GM23338 (cell line): ENCODE results near the gene FKBP2. TPM values are rescaled to one million over a fixed set of nuclear protein-coding genes. Genes with fewer than 3 reads are reported as not detected.

Experiments used
- ATAC-seq: fragments of 200-7000 bp; cut with Tn5 transposase; 3 replicates; pipeline ENCODE4 v1.9.1; 2020
- DNase-seq: peaks from one replicate; pipeline ENCODE4 v3.0.0-alpha.2; 2015; ENCODE audit warnings: low spot score
- H2AFZ ChIP-seq: fragments of 200-600 bp; sonication (generic); 2 replicates; pipeline ENCODE4 v1.8.0; 2016; ENCODE audit warnings: antibody characterized with exemption, mild to moderate bottlenecking, moderate library complexity
- H3F3A ChIP-seq: fragments of 200-600 bp; sonication (generic); replicated peaks from 2 replicates; pipeline ENCODE4 v1.8.0; 2017; ENCODE audit warnings: antibody characterized with exemption, mixed run types, low read depth
- H3K27ac ChIP-seq: fragments of 200-600 bp; sonication (generic); 2 replicates; pipeline ENCODE4 v1.6.1; 2016; ENCODE audit warnings: low read depth
- H3K27me3 ChIP-seq: fragments of 200-600 bp; sonication (generic); 2 replicates; pipeline ENCODE4 v1.8.0; 2016; ENCODE audit warnings: mild to moderate bottlenecking, mixed run types, moderate library complexity; ENCODE audit not compliant: insufficient read depth
- H3K36me3 ChIP-seq: fragments of 200-600 bp; sonication (generic); 2 replicates; pipeline ENCODE4 v1.8.0; 2016; ENCODE audit warnings: mild to moderate bottlenecking; ENCODE audit not compliant: insufficient read depth
- H3K4me1 ChIP-seq: fragments of 200-600 bp; sonication (generic); 2 replicates; pipeline ENCODE4 v1.8.0; 2016; ENCODE audit warnings: mild to moderate bottlenecking, moderate library complexity; ENCODE audit not compliant: insufficient read depth
- H3K4me2 ChIP-seq: fragments of 200-600 bp; sonication (generic); 2 replicates; pipeline ENCODE4 v1.7.1; 2017; ENCODE audit warnings: mixed run types
- H3K4me3 ChIP-seq: fragments of 200-600 bp; sonication (generic); 2 replicates; pipeline ENCODE4 v1.6.1; 2016; ENCODE audit warnings: mixed run types
- H3K79me2 ChIP-seq: fragments of 200-600 bp; sonication (generic); replicated peaks from 2 replicates; pipeline ENCODE4 v1.8.0; 2017; ENCODE audit warnings: mild to moderate bottlenecking; ENCODE audit not compliant: insufficient read depth
- H3K9me2 ChIP-seq: fragments of 200-600 bp; sonication (generic); 2 replicates; pipeline ENCODE4 v1.8.0; 2017; ENCODE audit not compliant: insufficient read depth
- H4K20me1 ChIP-seq: fragments of 200-600 bp; sonication (generic); replicated peaks from 2 replicates; pipeline ENCODE4 v1.8.0; 2017; ENCODE audit warnings: mild to moderate bottlenecking; ENCODE audit not compliant: insufficient read depth
- H3K27ac Mint-ChIP-seq: 2 replicates; pipeline ENCODE4 v1.8.0; 2020; ENCODE audit warnings: inconsistent platforms, mild to moderate bottlenecking, moderate library complexity, mixed read lengths
- H3K27me3 Mint-ChIP-seq: 3 replicates; pipeline ENCODE4 v1.8.0; 2022; ENCODE audit warnings: low read depth, mild to moderate bottlenecking, moderate library complexity, mixed read lengths, inconsistent platforms; ENCODE audit not compliant: insufficient read depth, poor library complexity
- H3K36me3 Mint-ChIP-seq: 3 replicates; pipeline ENCODE4 v1.8.0; 2021; ENCODE audit warnings: low read depth, mild to moderate bottlenecking, inconsistent platforms, moderate library complexity, mixed read lengths
- H3K4me1 Mint-ChIP-seq: 3 replicates; pipeline ENCODE4 v1.8.0; 2020; ENCODE audit warnings: mild to moderate bottlenecking, inconsistent platforms, mixed read lengths
- H3K4me3 Mint-ChIP-seq: 3 replicates; pipeline ENCODE4 v1.8.0; 2021; ENCODE audit warnings: moderate library complexity, mild to moderate bottlenecking, inconsistent platforms, mixed read lengths
- H3K9me3 Mint-ChIP-seq: 3 replicates; pipeline ENCODE4 v1.8.0; 2020; ENCODE audit warnings: moderate library complexity, mild to moderate bottlenecking, inconsistent platforms, mixed read lengths
- CREB1 ChIP-seq: fragments of 250-450 bp; sonication (Bioruptor Pico); IDR thresholded peaks from 2 replicates; pipeline ENCODE4 v1.5.0; 2020; ENCODE audit warnings: low read depth, mild to moderate bottlenecking, moderate library complexity
- EZH2 ChIP-seq: fragments of 200-600 bp; sonication (generic); IDR thresholded peaks from one replicate; pipeline ENCODE4 v1.8.0; 2017; ENCODE audit warnings: antibody characterized with exemption, mild to moderate bottlenecking, low read depth; ENCODE audit not compliant: unreplicated experiment
- EZH2phosphoT487 ChIP-seq: fragments of 200-600 bp; sonication (generic); IDR thresholded peaks from one replicate; pipeline ENCODE4 v1.8.1; 2018; ENCODE audit warnings: antibody characterized with exemption; ENCODE audit not compliant: unreplicated experiment
- JUNB ChIP-seq: IDR thresholded peaks from one replicate; pipeline ENCODE4 v1.6.1; 2016; ENCODE audit warnings: antibody characterized with exemption; ENCODE audit not compliant: unreplicated experiment
- NANOG ChIP-seq: IDR thresholded peaks from 2 replicates; pipeline ENCODE4 v1.6.1; 2016; ENCODE audit warnings: antibody characterized with exemption, borderline replicate concordance
- POLR2AphosphoS5 ChIP-seq: IDR thresholded peaks from 2 replicates; pipeline ENCODE4 v1.6.1; 2016; ENCODE audit warnings: antibody characterized with exemption, low read depth
- STAT1 ChIP-seq: IDR thresholded peaks from one replicate; pipeline ENCODE4 v1.6.1; 2016; ENCODE audit warnings: antibody characterized with exemption; ENCODE audit not compliant: unreplicated experiment
- ZNF114 ChIP-seq: fragments of 250-450 bp; sonication (Bioruptor Pico); IDR thresholded peaks from 2 replicates; pipeline ENCODE4 v1.5.0; 2020; ENCODE audit warnings: mild to moderate bottlenecking, moderate library complexity
- ZNF331 ChIP-seq: fragments of 250-450 bp; sonication (Bioruptor Pico); IDR thresholded peaks from 2 replicates; pipeline ENCODE4 v1.5.0; 2020; ENCODE audit warnings: low read depth, mild to moderate bottlenecking, moderate library complexity
- polyA plus RNA-seq: library from polyadenylated mRNA; unstranded; fragments of >200 nt; fragmentation: Nextera tagmentation; extraction: Ambion mirVana; gene quantifications from 2 replicates; pipeline ENCODE4 v1.2.1, GENCODE V29; 2016
- total RNA-seq: library from RNA; depleted of rRNA; stranded (reverse); fragments of >200 nt; shearing (Covaris generic); gene quantifications from 2 replicates; pipeline ENCODE4 v1.2.3, GENCODE V29; 2014
- TF ChIP-seq, protein P1 (sequence below), 2 experiments: fragments of 200-600 bp in 1 of 2; sonication (generic) in 1 of 2; conservative IDR thresholded peaks; 2 replicates each; pipeline versions ENCODE4 v1.5.1 to v1.6.1; 2016 to 2017; ENCODE audit warnings: antibody characterized with exemption in 2 of 2, low read depth in 2 of 2, mild to moderate bottlenecking in 2 of 2, moderate library complexity in 1 of 2
- TF ChIP-seq, protein P2 (sequence below): IDR thresholded peaks from 2 replicates; pipeline ENCODE4 v1.6.1; 2016; ENCODE audit warnings: antibody characterized with exemption
- TF ChIP-seq, protein P3 (sequence below): fragments of 250-450 bp; sonication (Bioruptor Pico); IDR thresholded peaks from 2 replicates; pipeline ENCODE4 v1.5.0; 2020; ENCODE audit warnings: mild to moderate bottlenecking, moderate library complexity

The FKBP2 gene
- total and polyA plus RNA-seq, 2 experiments from 2014 or later: 31.4 to 201 TPM

DNA sequence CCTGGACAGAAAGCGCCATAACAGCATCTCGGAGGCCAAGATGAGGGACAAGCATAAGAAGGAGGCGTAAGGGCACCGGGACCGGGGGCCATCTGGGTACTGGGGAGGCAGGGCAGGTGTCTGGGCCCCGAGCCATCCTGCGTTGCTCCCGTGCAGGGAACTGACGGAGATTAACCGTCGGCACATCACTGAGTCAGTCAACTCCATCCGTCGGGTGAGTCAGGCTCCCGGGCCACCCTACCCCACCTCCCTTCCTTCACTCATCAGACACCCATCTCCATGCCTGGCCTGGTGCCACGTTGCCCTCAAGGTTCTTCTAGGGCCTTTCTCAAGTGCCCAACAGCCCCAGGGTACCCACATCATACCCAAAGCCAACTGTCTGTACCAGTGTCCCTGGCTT is 25.4 kb downstream of the FKBP2 start:
- H3K4me1 Mint-ChIP-seq: peaks cover 19% of the 10 kb centered on the region
- H3K4me1 ChIP-seq: 0 out of 2 replicates have a peak, but pooled peaks cover 8% of the 10 kb centered on the region
- H3K9me3 Mint-ChIP-seq: peaks cover 3% of the 10 kb centered on the region; the same call in 2 of the 3 replicates
- no peaks in the 10 kb centered on the region; the same call in 1 of the 2 replicates for H3K36me3 ChIP-seq
- peaks cover 25% of the 10 kb centered on the region for H3F3A ChIP-seq
- H4K20me1 ChIP-seq: no peaks in the 10 kb centered on the region
- no peak overlapping the region for H3K4me2 ChIP-seq
- H3K4me3 Mint-ChIP-seq: no peak overlapping the region; the same call in 2 of the 3 replicates
- no peaks in the 10 kb centered on the region for H3K79me2 ChIP-seq
- no peak overlapping the region for H3K4me3 ChIP-seq
- H3K27ac ChIP-seq: no peak overlapping the region
- H3K36me3 Mint-ChIP-seq: peaks cover 52% of the 10 kb centered on the region
- no peaks in the 10 kb centered on the region for H3K9me2 ChIP-seq
- ATAC-seq (no peak), DNase-seq (no peak)
- no peak overlapping the region for H2AFZ ChIP-seq
- H3K27me3 Mint-ChIP-seq: peaks cover 20% of the 10 kb centered on the region
- TF ChIP-seq CREB1 (no peak), NANOG (no peak), EZH2phosphoT487 (no peak), STAT1 (no peak), ZNF114 (no peak), ZNF331 (CRISPR knock-in tag) (no peak), POLR2AphosphoS5 (no peak), JUNB (no peak), EZH2 (no peak)
- TF ChIP-seq, protein P1, sequence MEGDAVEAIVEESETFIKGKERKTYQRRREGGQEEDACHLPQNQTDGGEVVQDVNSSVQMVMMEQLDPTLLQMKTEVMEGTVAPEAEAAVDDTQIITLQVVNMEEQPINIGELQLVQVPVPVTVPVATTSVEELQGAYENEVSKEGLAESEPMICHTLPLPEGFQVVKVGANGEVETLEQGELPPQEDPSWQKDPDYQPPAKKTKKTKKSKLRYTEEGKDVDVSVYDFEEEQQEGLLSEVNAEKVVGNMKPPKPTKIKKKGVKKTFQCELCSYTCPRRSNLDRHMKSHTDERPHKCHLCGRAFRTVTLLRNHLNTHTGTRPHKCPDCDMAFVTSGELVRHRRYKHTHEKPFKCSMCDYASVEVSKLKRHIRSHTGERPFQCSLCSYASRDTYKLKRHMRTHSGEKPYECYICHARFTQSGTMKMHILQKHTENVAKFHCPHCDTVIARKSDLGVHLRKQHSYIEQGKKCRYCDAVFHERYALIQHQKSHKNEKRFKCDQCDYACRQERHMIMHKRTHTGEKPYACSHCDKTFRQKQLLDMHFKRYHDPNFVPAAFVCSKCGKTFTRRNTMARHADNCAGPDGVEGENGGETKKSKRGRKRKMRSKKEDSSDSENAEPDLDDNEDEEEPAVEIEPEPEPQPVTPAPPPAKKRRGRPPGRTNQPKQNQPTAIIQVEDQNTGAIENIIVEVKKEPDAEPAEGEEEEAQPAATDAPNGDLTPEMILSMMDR (conservative IDR thresholded peaks at IDR 0.05; ENCODE audit: low read depth in 2 of 2): no peak
- TF ChIP-seq, protein P2, sequence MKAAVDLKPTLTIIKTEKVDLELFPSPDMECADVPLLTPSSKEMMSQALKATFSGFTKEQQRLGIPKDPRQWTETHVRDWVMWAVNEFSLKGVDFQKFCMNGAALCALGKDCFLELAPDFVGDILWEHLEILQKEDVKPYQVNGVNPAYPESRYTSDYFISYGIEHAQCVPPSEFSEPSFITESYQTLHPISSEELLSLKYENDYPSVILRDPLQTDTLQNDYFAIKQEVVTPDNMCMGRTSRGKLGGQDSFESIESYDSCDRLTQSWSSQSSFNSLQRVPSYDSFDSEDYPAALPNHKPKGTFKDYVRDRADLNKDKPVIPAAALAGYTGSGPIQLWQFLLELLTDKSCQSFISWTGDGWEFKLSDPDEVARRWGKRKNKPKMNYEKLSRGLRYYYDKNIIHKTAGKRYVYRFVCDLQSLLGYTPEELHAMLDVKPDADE: no peak
- TF ChIP-seq, protein P3, sequence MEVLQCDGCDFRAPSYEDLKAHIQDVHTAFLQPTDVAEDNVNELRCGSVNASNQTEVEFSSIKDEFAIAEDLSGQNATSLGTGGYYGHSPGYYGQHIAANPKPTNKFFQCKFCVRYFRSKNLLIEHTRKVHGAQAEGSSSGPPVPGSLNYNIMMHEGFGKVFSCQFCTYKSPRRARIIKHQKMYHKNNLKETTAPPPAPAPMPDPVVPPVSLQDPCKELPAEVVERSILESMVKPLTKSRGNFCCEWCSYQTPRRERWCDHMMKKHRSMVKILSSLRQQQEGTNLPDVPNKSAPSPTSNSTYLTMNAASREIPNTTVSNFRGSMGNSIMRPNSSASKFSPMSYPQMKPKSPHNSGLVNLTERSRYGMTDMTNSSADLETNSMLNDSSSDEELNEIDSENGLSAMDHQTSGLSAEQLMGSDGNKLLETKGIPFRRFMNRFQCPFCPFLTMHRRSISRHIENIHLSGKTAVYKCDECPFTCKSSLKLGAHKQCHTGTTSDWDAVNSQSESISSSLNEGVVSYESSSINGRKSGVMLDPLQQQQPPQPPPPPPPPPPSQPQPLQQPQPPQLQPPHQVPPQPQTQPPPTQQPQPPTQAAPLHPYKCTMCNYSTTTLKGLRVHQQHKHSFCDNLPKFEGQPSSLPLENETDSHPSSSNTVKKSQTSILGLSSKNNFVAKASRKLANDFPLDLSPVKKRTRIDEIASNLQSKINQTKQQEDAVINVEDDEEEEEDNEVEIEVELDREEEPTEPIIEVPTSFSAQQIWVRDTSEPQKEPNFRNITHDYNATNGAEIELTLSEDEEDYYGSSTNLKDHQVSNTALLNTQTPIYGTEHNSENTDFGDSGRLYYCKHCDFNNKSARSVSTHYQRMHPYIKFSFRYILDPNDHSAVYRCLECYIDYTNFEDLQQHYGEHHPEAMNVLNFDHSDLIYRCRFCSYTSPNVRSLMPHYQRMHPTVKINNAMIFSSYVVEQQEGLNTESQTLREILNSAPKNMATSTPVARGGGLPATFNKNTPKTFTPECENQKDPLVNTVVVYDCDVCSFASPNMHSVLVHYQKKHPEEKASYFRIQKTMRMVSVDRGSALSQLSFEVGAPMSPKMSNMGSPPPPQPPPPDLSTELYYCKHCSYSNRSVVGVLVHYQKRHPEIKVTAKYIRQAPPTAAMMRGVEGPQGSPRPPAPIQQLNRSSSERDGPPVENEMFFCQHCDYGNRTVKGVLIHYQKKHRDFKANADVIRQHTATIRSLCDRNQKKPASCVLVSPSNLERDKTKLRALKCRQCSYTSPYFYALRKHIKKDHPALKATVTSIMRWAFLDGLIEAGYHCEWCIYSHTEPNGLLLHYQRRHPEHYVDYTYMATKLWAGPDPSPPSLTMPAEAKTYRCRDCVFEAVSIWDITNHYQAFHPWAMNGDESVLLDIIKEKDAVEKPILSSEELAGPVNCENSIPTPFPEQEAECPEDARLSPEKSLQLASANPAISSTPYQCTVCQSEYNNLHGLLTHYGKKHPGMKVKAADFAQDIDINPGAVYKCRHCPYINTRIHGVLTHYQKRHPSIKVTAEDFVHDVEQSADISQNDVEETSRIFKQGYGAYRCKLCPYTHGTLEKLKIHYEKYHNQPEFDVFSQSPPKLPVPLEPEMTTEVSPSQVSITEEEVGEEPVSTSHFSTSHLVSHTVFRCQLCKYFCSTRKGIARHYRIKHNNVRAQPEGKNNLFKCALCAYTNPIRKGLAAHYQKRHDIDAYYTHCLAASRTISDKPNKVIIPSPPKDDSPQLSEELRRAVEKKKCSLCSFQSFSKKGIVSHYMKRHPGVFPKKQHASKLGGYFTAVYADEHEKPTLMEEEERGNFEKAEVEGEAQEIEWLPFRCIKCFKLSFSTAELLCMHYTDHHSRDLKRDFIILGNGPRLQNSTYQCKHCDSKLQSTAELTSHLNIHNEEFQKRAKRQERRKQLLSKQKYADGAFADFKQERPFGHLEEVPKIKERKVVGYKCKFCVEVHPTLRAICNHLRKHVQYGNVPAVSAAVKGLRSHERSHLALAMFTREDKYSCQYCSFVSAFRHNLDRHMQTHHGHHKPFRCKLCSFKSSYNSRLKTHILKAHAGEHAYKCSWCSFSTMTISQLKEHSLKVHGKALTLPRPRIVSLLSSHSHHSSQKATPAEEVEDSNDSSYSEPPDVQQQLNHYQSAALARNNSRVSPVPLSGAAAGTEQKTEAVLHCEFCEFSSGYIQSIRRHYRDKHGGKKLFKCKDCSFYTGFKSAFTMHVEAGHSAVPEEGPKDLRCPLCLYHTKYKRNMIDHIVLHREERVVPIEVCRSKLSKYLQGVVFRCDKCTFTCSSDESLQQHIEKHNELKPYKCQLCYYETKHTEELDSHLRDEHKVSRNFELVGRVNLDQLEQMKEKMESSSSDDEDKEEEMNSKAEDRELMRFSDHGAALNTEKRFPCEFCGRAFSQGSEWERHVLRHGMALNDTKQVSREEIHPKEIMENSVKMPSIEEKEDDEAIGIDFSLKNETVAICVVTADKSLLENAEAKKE (CRISPR knock-in tag): no peak
- H3K27me3 ChIP-seq: no peaks in the 10 kb centered on the region
- H3K27ac Mint-ChIP-seq: no peak overlapping the region
